ENCODE measurements around the gene TBRG4. TPM values are rescaled to one million over a fixed set of nuclear protein-coding genes. Genes with fewer than 3 reads are reported as not detected.

The TBRG4 gene
- total RNA-seq, 2 donors from 2014 or later: 91.0 to 147 TPM

- no peaks in the 10 kb centered on the region for H3K27me3 ChIP-seq
- no peak overlapping the region for H3K27ac ChIP-seq
- H3K36me3 ChIP-seq: no peaks in the 10 kb centered on the region
- no peaks in the 10 kb centered on the region for H3K9me3 ChIP-seq
- H3K4me3 ChIP-seq: no peak overlapping the region
- no peak overlapping the region for H3K9ac ChIP-seq (ENCODE audit: low read depth in 2 of 2, low read length in 2 of 2)
- intact Hi-C loops (cut with DNase I): no loop called here
- no peaks in the 10 kb centered on the region for H3K4me1 ChIP-seq
- DNase-seq: no peak
- TF ChIP-seq CTCF (IDR thresholded peaks at IDR 0.05): no peak
Measured at GRCh38 chr7:45060295-45060694, 51.2 kb downstream of the TBRG4 start.

DNA sequence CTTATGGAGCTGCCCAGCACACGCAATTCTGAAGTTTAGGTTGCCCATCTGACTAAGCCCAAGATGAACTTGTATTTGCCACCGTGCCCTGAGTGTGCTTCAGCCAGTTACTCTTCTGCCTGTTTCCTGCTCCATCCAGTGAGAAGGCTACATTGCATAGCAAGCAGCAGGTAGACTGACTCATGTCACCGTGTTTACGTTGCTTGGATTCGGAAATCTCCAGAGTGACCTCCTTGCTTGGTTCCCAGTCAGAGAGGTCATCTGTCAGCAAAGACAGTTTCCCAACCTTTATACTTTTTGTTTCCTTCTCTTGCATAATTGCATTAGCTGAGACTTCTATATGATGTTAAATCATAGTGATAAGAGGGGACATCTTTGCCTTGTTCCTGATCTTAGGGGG is 53.6 kb downstream of the TBRG4 start:
- no peak overlapping the region for H3K27ac ChIP-seq
- TF ChIP-seq CTCF (IDR thresholded peaks at IDR 0.05): no peak
- no peaks in the 10 kb centered on the region for H3K9me3 ChIP-seq
- intact Hi-C loops (cut with DNase I): no loop called here
- no peak overlapping the region for H3K9ac ChIP-seq (ENCODE audit: low read depth in 2 of 2, low read length in 2 of 2)
- H3K4me3 ChIP-seq: no peak overlapping the region
- no peak for DNase-seq
- H3K36me3 ChIP-seq: no peaks in the 10 kb centered on the region
- H3K4me1 ChIP-seq: no peaks in the 10 kb centered on the region
- H3K27me3 ChIP-seq: no peaks in the 10 kb centered on the region

GRCh38 chr7:45055594-45056219 is 55.8 kb downstream of the TBRG4 start:
- no peak overlapping the region for H3K27ac ChIP-seq
- DNase-seq: no peak

DNA sequence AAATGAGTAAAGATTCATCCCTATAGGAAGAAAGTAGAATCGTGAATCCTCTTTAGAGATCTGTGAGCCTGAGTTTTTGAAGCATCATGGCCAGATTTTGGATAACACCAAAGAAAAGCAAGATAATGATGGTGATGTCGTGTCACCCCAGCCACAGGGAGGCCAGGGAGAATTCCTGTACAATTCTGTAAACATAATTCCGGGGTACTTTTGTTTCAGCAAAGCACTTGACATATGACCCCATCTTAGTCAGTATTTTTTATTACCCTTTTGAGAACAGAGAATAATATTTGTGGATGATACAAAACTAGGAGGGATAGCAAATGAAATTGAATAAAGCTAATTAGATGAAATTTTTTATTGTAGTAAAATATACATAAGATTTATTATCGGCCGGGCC is 56.5 kb downstream of the TBRG4 start:
- no peaks in the 10 kb centered on the region for H3K4me1 ChIP-seq
- no peaks in the 10 kb centered on the region for H3K9me3 ChIP-seq
- H3K9ac ChIP-seq (ENCODE audit: low read depth in 2 of 2, low read length in 2 of 2): no peak overlapping the region
- intact Hi-C loops (cut with DNase I): no loop called here
- TF ChIP-seq CTCF (IDR thresholded peaks at IDR 0.05): no peak
- no peak overlapping the region for H3K4me3 ChIP-seq
- no peak overlapping the region for H3K27ac ChIP-seq
- H3K36me3 ChIP-seq: no peaks in the 10 kb centered on the region
- no peaks in the 10 kb centered on the region for H3K27me3 ChIP-seq
- DNase-seq: no peak

More at GRCh38 chr7:45055594-45056219, 55.8 kb downstream of the TBRG4 start:
- Histone ChIP-seq H3K9me3 (no peaks in the 10 kb centered on the region), H3K4me3 (no peak overlapping the region), H3K9ac (ENCODE audit: low read depth in 2 of 2, low read length in 2 of 2) (no peak overlapping the region), H3K27me3 (no peaks in the 10 kb centered on the region), H3K4me1 (no peaks in the 10 kb centered on the region), H3K36me3 (no peaks in the 10 kb centered on the region)
- intact Hi-C loops (cut with DNase I): no loop called here
- TF ChIP-seq CTCF (IDR thresholded peaks at IDR 0.05): no peak

DNA sequence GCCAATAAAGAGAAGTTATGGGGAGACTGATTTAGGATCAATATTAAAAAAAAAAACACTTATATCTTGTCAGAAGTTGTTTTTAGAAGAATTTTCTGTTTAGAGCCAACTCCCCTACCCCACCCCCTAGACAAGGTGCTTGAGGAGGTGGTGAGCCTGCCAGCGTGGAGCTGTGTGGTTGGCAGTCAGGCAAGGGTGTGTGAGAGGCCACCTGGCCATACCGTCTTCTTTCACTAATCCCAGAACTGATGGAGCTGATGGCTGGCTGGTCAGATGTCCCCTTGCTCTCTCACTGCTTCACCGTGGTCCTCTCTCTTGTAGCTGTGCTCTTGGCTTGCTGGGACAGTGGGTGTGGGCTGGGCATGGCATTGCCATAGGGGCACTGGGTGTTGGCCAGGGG is 57.1 kb downstream of the TBRG4 start:
- no peaks in the 10 kb centered on the region for H3K4me1 ChIP-seq

More for the DNA sequence above, 57.1 kb downstream of the TBRG4 start:
- Histone ChIP-seq H3K9ac (ENCODE audit: low read depth in 2 of 2, low read length in 2 of 2) (no peak overlapping the region), H3K27ac (no peak overlapping the region), H3K9me3 (no peaks in the 10 kb centered on the region), H3K36me3 (no peaks in the 10 kb centered on the region), H3K4me3 (no peak overlapping the region), H3K27me3 (no peaks in the 10 kb centered on the region)
- TF ChIP-seq CTCF (IDR thresholded peaks at IDR 0.05): no peak
- DNase-seq: no peak
- intact Hi-C loops (cut with DNase I): no loop called here

All from colonic mucosa (tissue), 4 donors.